HG02943 (cell line): ENCODE results near the gene AMIGO1.
A peak's percentile ranks its signal among the peaks of the same experiment; 100 is the strongest.

ENCODE experiments used
- ATAC-seq: cut with Tn5 transposase; IDR thresholded peaks from one replicate; pipeline ENCODE4 v1.9.1; 2021; ENCODE audit warnings: mild to moderate bottlenecking, low read depth, moderate library complexity; ENCODE audit not compliant: unreplicated experiment

The AMIGO1 gene

DNA sequence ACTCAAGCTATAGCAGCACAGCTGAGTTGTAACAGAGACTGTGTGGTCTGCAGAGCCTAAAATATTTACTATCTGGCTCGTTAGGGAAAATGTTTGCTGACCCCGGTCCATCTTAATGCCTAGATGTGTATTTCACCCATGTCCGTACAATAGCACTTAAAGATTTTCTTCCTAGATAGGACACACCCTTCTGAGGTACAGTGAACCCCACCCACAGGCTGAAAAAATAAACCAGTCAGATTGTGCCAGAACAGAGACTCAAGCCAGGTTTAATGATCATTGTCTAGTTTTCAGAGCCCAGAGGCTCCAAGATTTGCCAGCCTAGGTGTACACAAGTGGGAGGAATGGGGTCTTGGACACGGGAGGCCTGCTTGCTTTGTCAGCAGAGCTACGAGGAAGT, 5.6 kb downstream of the AMIGO1 start:
- ATAC-seq = no peak

DNA sequence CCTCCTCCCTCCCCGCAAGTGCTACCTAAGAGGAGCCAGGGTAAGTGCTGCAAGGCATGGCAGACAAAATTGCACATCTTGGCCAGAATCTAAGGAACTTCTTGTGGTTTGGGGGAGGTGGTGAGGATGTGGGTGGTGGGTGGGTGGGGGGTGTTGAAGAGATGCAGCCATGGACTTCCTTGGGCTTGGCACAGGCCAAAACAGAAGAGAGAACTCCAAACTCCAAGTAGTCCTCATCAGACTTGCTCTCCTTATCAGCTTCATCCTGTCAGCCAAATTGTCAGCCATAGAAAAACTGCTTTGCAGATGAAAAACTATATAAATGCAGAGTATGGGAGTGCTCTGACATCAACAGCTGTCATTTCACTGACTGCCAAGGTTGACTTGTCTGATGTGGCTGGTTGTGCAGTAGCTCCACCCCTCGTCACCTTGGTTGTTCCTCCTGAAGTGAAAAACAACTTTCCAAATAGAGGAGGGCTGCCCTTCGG, 7.1 kb downstream of the AMIGO1 start:
- no peak for ATAC-seq

DNA sequence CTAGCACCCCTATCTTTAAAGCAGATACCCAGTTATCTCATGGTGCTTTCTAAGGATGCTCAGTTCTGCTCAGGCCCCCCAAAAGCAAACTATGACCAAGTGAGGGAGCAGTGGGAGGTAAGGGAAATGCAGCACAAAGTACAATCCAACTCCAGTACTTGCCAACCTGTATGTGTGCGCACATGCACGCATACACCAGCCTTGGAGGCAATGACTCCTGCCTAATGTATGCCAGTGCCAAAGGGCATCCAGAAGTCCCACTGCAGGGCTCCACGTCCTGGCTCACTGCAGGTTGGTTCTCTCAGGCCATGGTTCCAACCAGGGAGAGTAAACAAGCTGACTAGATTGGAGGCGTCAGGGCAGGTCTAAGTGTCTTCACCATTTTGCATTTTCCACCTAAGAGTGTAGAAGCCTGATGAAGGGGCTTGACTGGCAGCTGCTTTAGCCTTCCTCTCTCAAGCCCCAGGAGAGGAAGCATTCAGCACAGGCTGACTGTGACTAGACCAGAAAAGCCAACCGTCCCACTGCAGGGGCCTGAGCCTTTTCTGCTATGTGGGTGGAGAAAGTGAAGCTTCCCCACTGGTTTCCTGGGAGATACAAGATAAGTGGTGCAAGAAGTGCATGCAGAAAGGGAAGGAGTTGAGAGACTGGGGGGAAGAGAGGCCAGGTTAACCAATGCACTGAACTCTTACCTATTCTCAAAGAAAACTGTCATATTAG, 7.7 kb downstream of the AMIGO1 start:
- ATAC-seq = no peak

DNA sequence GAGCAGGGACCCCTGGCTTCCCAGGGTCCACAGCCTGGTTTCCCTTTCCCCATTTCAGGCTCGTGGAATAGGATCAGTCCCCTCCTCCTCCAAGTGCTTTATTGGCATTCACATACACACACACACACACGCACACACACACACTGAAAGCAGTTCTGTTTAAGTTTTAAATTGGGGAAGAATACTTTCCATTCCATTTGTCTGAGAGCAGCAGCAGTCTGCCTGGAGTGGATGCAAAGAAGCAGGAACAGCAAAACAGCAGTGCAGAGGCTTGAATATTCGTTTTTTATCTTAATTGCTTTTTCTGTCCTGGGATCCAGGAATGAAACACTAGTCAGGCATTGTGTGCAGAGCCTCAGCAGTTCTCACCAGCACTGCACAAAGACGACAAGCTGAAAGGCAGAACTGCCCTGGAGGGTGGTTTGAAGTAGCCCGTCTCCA, 8.6 kb downstream of the AMIGO1 start:
- no peak for ATAC-seq

DNA sequence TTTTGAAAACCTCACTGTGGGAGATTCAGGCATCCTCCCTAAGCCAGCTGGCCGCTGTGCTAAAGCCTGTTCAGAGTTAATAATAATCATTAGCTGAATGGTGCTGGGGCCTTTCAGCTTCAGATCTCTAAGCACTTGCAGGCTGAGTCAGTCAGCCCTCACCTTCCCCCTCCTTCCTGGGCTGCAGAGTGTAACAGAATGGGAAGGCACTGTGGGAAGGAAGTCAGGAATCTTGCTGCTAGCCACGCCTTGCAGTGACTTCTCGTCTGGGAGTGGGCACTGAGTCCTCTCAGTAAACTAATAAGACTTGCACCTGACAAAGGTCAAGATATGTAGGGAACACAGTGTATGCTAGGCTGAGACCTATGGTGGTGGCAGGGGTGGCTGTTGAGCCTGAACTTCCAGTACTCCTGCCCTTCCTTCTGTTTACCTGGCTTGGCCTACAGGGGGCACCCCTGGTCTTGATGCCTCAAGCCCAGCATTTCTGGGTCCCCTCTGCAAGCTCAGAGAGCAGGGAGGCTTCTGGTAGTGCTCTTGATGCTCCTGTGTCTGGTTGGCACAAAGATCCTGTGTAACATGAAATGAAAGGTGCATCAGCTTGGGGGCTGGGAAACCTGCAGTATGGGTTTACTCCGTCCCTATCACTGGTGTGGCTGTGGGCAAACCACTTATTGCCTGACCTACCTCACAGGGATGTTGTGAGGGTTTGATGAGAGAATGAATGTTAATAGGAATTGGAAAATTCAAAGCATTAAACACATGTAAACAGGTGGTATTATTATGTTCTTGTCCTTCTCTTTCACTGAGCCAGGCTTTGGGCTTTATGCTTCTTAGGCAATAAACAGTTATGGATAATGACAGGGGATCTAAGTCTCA, 9.6 kb downstream of the AMIGO1 start:
- ATAC-seq = no peak

DNA sequence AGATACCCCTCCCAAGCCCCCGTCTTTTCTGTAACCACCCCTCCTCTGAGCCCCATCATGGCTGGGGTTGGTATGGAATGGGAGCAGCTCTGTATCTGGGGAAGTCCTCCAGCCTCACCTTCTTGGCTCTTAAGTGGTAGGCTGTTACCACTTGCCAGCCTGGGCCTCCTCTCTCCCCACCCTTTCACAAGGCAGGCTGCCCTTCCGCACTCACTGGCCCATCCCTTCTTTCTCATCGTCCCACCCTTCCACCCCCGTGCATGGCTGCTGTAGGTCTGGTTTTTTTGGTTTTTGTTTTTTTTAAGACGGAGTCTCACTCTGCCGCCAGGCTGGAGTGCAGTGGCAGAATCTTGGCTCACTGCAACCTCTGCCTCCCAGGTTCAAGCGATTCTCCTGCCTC, 10.4 kb downstream of the AMIGO1 start:
- no peak for ATAC-seq

DNA sequence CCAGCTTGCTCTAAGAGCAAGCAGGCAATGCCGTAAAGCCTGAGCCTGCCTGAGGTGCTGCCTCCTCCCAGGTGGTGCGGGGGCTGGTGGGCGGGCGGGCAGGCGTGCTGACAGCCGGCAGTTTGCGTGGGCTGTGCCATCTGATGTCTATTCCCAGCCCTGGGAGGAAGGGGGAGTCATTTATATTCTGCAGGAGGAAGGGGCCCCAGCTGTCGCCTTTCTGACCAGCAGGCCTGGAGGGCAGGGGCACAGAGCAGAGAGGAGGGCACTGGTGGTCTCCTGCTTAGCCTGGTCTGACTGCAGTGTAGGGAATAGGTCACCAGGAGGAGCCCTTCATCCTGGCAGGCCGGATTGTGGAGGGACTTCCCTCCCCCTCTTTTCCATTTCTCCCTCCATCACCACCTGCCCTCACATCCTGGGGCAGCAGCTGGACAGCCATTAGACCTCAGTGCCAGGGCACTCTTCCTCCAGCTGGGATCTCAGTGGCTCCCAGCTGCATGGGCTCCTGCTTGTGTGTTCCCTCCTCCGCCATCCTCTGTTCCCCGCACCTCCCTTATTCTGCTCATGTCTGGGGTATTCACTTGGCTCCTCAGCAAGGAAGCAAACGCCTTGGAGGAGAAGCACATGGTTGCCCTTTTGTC, 11.2 kb downstream of the AMIGO1 start:
- ATAC-seq = no peak

DNA sequence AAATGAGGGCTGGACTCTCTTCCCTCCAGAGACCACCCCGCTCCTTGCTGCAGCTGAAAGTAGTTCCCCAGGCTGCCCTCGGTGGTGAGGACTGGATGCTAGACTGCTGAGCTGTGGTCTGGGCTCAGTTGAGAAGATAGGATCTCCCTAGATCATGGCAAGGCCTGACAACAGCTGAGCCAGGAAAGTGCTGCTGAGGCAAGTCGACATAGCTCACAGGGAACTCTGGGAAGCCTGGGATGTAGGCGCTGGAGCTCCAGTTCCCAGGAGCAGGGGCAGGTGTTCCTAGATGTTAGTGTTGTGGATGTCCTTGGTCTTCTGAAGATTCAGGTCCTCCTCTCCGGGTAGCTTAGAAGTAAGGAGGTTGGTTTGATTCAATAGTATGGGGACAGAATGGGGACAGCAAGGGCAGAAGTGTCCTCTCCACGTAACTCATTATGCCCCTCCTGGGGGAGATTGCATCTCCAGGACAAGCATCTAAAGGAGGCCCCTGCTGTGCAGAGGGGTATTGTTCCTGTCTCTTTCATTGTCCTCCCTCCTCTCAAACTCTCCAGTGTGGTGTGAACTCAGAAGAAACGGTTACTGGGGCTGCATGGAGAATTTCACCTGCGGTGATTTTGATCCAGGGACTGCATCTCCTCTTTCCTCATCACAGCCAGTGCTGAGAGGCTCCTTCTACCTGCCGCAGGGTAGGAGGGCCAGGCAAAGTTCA, 11.9 kb downstream of the AMIGO1 start:
- no peak for ATAC-seq

DNA sequence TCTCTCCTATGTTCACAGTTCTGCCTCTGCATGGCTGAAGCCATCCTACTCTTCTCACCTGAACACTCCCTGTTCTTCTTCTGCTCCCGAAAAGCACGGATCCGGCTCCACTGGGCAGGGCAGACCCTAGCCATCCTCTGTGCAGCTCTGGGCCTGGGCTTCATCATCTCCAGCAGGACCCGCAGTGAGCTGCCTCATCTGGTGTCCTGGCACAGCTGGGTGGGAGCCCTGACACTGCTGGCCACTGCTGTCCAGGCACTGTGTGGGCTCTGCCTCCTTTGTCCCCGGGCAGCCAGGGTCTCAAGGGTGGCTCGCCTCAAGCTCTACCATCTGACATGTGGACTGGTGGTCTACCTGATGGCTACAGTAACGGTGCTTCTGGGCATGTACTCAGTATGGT, 13.8 kb downstream of the AMIGO1 start:
- no peak for ATAC-seq

DNA sequence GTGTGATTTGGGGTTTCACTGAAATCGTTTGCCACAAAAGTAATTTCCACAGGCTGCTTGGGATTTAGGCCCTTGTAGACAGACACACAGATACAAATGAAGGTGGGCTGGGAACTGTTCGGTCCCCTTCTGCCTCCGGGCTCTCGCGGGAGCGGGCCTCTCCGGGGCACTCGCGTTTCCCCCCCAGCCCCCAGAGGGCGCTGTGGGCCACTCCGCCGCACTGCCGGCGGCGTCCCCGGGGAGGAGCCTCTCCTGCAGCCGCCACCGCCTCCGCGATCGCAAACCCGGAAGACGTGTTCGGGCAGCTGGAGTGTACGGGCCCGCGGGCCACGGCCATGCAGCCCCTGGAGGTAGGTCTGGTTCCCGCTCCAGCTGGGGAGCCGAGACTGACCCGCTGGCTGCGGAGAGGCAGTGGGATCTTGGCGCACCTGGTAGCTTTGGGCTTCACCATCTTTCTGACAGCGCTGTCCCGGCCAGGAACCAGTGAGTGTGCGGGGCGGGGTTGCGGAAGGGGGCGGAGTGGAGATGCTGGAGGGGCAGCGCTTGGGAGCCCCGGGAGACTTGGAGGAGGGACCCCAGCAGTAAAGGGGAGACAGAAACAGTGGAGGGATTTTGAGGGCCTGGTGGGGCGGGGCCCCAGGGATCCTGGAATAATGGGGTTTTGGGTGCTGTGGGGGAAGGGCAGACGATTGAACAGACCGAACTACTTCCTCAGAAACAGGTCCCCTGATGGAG, 15.6 kb downstream of the AMIGO1 start, which contains the start of gene CYB561D1:
TSS of gene CYB561D1 (plus strand) at position 290 of the 735 bp plus-strand sequence. CDS start at position 336, 46 bp downstream.
- ATAC-seq = peak; percentile 87

DNA sequence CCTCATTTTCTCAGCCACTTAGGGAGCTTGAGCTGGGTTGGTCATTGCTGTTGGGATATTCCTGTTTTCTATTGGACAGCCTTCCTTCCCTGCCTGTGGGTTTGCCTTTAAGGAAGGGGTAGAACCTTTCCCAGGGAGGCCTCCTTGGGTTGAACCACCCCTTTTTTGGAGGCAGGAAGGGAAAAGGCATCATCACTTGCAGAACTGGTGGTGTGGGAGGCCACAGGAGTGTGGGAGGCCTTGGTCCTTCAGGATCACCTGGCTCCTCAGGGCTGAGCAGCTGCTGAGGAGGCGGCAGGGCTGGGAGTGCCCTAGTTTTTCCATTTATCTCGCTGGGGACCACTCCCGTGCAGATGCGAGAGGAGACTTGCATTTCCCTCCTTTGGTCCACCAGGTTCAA, 16.3 kb downstream of the AMIGO1 start:
- no peak for ATAC-seq

DNA sequence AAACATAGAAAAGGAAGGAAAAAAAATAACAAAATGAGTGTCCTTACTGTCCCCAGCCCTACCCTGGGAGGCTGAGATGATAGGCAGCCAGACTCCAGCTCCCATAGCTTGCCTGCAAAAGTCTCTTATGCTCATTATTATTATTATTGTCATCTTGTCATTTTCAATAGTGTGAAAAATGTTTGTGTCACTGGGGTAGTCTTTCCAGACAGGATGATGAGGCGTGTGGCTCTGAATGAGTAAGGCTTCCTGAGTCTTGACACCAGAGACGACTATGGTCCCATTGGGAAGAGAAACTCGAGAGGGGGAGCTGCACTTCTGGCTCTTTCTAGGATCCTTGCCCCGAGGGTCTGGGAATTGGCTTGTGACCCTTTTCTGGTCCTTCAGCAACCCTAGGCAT, 16.7 kb downstream of the AMIGO1 start:
- ATAC-seq = no peak

DNA sequence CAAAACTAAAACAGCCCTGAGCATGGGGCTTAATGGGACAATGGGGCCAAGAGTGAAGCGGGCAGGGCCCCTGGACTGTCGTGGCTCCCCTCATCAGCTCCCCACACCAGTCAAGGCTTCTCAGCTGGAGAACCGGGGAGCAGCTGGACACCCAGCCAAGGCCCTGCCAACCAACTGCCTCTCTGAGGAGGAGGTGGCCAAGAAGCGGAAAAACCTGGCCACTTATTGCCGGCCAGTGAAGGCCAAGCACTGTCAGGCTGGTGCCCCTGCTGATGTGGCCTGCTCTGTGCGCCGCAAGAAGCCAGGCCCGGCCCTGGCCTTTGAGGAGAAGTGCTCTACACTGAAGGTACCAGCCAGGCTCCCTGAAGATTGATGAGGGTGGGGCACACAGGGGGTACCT, 18.2 kb downstream of the AMIGO1 start:
- no peak for ATAC-seq

DNA sequence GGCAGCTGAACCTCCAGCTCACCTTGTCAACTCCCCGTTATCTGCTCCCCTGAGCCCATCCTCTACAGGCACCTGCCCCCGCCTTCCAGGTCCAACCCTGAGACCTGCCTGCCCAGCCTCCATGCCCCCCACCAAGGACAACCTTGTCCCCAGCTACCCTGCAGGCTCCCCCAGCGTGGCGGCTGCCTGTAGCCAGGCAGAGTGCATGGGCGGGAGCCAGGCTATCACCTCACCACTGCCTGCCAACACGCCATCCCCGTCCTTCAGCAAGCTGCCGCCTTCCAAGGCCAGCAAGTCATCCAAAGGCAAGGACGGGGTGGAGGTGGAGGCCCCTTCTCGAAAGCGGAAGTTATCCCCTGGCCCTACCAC, 18.6 kb downstream of the AMIGO1 start:
- no peak for ATAC-seq

DNA sequence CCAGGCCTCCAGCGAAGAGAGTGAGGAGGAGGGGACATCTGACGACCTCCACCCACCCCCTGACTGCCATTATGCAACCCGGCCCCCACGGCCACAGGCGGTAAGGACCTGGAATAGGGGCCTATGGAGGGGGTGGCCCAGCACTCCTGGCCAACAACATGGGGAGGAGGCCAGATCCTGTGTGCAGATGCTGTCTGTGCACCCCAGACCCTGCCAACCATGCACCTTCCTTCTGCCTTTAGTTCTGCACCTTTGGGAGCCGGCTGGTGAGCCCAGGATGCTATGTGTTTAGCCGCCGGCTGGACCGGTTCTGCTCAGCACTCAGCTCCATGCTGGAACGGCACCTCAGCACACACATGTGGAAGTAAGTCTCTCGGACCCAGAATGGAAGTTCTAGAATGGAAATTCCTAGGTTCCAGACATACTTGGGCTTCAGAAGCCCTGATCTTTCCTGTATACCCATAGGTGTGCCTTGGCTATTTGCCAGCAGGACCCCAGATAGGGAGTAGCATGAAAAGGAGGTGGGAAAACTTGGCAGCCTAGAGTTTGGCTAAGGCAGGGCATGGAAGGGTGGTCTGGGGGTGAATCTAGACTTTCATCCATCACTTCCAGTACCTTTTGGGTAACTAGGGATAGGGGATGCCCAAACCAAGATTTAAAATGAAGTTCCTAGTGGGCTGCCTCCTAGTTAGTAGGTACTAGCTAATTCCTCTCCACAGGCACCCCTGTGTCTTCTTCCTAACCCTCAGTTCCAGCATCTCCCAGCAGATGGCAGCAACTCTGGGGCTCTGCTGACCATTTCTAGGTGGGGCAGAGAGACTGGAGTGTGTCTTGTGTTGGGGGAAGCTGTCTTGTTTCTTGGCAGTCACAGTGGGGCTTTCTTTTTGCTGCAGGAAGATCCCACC, 19.2 kb downstream of the AMIGO1 start:
- no peak for ATAC-seq

DNA sequence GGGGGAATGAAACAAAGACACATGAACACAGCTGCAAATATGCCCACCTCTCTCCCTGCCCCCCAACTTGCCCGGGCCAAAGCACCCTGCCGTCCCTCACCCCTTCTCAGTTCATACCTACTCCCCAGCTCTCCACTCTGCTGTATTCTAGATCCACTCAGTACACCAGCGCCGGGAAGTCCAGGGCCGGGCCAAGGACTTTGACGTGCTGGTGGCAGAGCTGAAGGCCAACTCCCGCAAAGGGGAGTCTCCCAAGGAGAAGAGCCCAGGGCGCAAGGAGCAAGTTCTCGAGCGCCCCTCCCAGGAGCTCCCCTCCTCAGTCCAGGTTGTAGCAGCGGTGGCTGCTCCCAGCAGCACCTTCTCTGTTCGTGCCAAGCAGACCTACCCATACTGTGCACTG, 20.8 kb downstream of the AMIGO1 start:
- ATAC-seq = no peak

DNA sequence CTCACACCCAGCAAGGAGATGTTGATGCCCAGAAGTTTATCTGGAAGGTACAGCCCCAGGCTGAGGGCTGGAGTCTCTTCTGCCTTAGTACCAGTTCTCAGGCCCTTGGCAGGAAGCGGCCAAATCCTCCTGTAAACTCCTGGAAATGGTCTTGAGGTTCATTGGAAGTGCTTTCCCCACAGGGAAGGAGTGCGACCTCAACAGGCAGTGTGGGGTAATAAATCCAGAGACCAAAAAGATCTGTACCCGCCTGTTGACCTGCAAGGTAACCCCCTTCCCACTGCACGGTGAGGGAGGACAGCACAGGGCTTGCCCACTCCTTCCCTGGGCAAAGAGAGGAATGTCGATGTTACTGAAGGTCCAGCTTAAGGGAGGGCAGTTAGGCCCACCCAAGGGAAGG, 21.3 kb downstream of the AMIGO1 start:
- ATAC-seq = no peak

DNA sequence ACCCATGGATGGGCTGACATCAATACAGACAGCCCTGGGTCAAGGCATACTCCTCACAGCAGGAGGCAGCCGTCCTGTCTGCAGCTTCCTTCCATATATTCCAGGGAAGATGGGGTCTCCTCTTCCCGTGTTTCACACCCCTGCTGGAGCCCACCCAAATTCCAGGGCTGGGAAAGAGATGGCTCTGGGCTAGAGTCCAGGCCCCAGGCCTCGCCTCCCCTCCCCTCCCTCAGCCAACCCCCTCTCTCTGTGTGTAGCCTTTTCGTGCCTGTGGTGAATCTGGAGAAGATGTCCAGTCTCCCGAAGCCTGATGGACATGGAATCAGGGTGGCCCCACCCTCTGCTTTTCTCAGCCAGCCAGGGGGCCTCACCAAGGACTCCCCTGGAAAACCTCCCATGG, 22.3 kb downstream of the AMIGO1 start:
- no peak for ATAC-seq

DNA sequence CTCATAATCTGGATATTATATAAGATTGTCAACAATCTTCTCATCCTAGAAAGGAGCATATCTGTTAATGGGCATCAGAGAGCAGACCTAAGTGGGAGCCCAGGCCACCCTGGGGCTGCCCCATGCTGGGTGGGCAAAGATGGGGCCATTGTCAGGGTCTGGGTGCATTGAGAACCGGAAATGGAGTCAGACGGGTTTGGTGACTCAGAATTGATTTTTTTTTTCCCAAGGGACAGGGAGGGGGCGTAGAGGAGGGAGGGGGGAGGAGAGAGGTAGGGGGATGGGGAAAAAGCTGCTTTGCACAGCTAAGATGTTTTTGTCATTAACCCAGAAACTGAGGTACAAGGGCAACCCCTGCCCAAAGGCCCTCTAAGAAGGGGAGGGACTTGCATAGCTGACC, 24.5 kb downstream of the AMIGO1 start:
- ATAC-seq = no peak
